NCI-H345 treated with DMSO at 0.1 percent for 48 hours (cell line): ENCODE measurements around the gene NEUROD2.

Source experiments
- DNase-seq: peaks from one replicate; lab custom pipeline; 2025; ENCODE audit not compliant: unreplicated experiment; lab: John Stamatoyannopoulos, UW

The NEUROD2 gene

GRCh38 chr17:39618956-39619785 lies 11.5 kb upstream of the NEUROD2 start:
- DNase-seq: no peak

GRCh38 chr17:39618246-39618913 lies 10.7 kb upstream of the NEUROD2 start:
- no peak for DNase-seq

- DNase-seq: peak; percentile 45
These were observed 9.9 kb upstream of the NEUROD2 start for GRCh38 chr17:39617446-39618245.

- no peak for DNase-seq
These were observed 9.4 kb upstream of the NEUROD2 start for GRCh38 chr17:39617100-39617445.

- DNase-seq: no peak
These were observed 7.7 kb upstream of the NEUROD2 start for GRCh38 chr17:39615434-39615833.

GRCh38 chr17:39614545-39615157 lies 6.9 kb upstream of the NEUROD2 start:
- DNase-seq: no peak

- DNase-seq: no peak
These were observed 5.3 kb upstream of the NEUROD2 start for GRCh38 chr17:39612935-39613464.

GRCh38 chr17:39612291-39612894 lies 4.7 kb upstream of the NEUROD2 start:
- DNase-seq: no peak

- DNase-seq: no peak
These were observed 3.8 kb upstream of the NEUROD2 start for GRCh38 chr17:39611401-39612112.

GRCh38 chr17:39609416-39610025 lies 1.8 kb upstream of the NEUROD2 start:
- no peak for DNase-seq

GRCh38 chr17:39608142-39608981 lies 642 bp upstream of the NEUROD2 start:
- DNase-seq: no peak

- no peak for DNase-seq
These were observed 466 bp downstream of the NEUROD2 start for GRCh38 chr17:39607057-39607850.

- no peak for DNase-seq
These were observed 1.2 kb downstream of the NEUROD2 start for GRCh38 chr17:39606434-39607056.

- no peak for DNase-seq
These were observed 2.0 kb downstream of the NEUROD2 start for GRCh38 chr17:39605492-39606433.

- no peak for DNase-seq
These were observed 2.7 kb downstream of the NEUROD2 start for GRCh38 chr17:39604911-39605491.
